Stomach (tissue), 4 donors: ENCODE results near the gene TRIM17.

ENCODE experiments used
- EP300 ChIP-seq: sonication (generic); formaldehyde crosslinking; IDR thresholded peaks from one replicate; pipeline ENCODE4 v1.6.1; 2017; ENCODE audit warnings: antibody characterized with exemption
- POLR2A ChIP-seq, 4 donors: fragments of 450-650 bp; IDR thresholded peaks; one replicate each; pipeline ENCODE4 v1.6.1; 2016; ENCODE audit warnings: antibody characterized with exemption in 4 of 4, control low read depth in 2 of 4, mild to moderate bottlenecking in 1 of 4, moderate library complexity in 1 of 4
- POLR2AphosphoS5 ChIP-seq, 3 donors: sonication (generic); formaldehyde crosslinking; IDR thresholded peaks; one replicate each; pipeline ENCODE4 v1.6.1; 2016; ENCODE audit warnings: antibody characterized with exemption in 3 of 3
- TF ChIP-seq, protein P1 (sequence below), 7 experiments: fragments of 450-650 bp in 4 of 7; fragments of 200-600 bp in 3 of 7; sonication (generic) in 3 of 7; IDR thresholded peaks; one replicate each; pipeline ENCODE4 v1.5.1; 2016 to 2019; ENCODE audit warnings: antibody characterized with exemption in 7 of 7, control low read depth in 2 of 7, mild to moderate bottlenecking in 1 of 7

GRCh38 chr1:228440761-228441500 is 24.3 kb upstream of the TRIM17 start:
- TF ChIP-seq, protein P1, sequence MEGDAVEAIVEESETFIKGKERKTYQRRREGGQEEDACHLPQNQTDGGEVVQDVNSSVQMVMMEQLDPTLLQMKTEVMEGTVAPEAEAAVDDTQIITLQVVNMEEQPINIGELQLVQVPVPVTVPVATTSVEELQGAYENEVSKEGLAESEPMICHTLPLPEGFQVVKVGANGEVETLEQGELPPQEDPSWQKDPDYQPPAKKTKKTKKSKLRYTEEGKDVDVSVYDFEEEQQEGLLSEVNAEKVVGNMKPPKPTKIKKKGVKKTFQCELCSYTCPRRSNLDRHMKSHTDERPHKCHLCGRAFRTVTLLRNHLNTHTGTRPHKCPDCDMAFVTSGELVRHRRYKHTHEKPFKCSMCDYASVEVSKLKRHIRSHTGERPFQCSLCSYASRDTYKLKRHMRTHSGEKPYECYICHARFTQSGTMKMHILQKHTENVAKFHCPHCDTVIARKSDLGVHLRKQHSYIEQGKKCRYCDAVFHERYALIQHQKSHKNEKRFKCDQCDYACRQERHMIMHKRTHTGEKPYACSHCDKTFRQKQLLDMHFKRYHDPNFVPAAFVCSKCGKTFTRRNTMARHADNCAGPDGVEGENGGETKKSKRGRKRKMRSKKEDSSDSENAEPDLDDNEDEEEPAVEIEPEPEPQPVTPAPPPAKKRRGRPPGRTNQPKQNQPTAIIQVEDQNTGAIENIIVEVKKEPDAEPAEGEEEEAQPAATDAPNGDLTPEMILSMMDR (IDR thresholded peaks at IDR 0.05) = no peak
- no peak for TF ChIP-seq POLR2A (IDR thresholded peaks at IDR 0.05)
- TF ChIP-seq POLR2AphosphoS5 (IDR thresholded peaks at IDR 0.05) = no peak
- no peak for TF ChIP-seq EP300
